Stimulated activated CD8-positive, alpha-beta memory T cell treated with anti-CD3 and anti-CD28 coated beads, Interleukin-12 subunit alpha, Interleukin-12 subunit beta, amount 100 ng/mL, for 24 hours (primary cell): Measurements from ENCODE around the gene CEP57.
A peak's percentile ranks its signal among the peaks of the same experiment; 100 is the strongest.

Experiments used
- DNase-seq: peaks from one replicate; pipeline ENCODE4 v3.0.0-alpha.2; 2020; ENCODE audit errors: extremely low read depth

The CEP57 gene

DNA sequence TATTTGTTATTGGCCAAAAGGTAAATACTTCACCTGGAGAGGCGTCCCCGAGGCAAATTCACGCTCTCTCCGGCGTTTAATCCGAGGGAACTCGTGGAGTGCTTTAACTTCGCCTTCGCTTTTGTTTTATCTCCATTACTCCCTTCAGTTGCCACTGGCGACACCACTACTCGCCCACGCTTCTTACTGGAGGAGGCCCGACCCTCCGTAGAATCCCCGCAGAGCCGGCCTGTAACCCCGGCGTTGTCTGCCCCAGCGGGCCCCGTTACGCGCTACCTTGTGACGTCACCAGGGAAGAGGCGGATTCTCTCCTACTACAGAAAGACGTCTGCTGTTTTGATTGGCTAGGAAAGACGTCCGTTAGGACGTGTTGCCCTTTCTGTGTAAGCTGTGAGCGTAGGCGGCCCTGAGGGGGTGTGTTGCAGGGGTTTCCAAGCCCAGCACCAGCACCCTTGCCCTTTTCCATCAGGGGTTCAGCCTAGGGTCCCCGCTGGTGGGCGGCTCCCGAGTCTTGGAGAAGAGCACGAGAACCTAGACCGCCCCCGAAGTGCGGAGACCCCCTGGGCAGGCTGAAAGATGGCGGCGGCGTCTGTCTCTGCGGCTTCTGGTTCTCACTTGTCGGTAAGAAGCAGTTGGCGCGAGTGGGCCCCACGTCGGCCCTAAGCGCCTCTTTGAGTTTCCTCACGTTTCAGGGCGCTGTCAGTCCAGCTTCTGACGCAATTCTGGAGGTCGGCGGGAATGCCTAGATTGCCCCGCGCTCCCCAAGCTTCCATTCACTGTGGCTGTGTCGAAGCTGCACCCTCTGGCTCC lies at the start of gene CEP57:
CEP57 (plus strand) TSS at position 376 of the 810 bp plus-strand sequence; CDS start at position 577, 201 bp downstream.
- peak; percentile 92 for DNase-seq

DNA sequence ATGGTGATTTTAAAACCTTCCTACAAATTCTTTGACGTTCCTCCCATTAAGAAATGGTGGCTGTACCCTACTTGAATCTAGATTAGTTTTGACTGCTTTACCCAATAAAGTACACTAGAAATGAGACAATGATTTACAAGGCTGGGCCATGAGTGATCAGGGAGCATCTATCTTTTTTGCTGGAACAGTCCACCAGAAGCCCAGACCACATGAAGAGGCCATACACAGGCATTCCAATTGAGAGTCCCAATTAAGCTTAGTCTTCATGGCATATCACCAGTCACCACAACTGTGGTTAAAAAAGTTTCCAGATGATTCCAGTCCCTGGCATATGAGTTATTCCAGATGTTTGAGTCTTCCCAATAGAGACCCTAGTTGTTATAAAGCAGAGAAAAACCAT lies 40.2 kb upstream of the CEP57 start:
- DNase-seq = no peak

DNA sequence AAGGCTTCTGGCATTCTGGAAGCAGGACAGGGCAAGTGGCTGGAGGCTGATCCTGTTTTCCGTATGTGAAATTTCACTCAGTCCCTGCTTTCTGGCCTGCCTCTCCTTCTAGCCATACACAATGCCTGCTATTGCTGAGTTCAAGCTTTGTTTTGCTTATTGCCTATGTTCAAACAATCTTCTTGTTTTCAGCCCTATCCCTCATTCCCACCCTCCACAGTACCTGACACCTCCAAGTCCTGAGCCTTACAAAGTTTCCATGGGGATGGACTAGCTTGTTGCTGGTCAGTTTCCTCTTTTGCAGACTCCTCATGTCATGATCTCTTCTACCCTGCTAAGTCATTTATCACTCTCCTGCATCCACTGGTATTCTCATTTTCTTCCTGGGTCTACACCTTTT lies 38.8 kb upstream of the CEP57 start:
- no peak for DNase-seq

DNA sequence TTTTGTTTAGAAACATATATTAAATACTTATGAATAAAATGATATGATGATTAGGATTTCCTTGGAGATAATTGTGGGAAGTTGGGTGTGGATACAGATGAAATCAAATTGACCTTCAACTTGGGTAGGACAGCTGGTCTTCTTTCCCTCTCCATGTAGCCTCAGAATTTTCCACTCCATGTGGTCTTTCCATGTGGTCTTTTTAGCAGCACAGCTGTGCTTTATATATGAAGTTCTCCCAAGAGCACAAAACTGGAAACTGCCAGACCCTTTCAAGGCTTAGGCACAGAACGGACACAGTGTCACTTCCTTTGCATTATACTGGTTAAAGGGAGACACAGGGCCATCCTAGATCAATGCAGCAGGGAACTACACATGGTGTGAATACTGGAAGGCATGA lies 29.4 kb upstream of the CEP57 start:
- no peak for DNase-seq

DNA sequence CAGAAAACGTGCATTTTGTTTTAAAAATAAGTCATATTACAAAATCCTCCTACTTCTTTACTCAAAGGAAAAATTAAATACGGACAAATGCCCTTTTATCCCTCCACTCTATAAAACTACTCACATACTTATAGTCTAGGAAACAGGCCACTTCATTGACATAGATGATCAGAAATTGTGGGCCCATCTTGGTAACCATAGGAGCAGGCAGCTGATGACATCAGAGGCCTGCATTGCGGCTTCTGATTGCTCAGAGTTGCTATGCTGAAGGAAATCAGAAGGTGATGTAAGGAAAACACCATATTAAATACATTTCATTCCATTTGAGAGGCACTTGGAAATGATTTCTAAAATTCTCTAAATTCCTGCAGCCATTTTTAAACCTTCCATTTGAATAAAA lies 27.8 kb upstream of the CEP57 start:
- no peak for DNase-seq

DNA sequence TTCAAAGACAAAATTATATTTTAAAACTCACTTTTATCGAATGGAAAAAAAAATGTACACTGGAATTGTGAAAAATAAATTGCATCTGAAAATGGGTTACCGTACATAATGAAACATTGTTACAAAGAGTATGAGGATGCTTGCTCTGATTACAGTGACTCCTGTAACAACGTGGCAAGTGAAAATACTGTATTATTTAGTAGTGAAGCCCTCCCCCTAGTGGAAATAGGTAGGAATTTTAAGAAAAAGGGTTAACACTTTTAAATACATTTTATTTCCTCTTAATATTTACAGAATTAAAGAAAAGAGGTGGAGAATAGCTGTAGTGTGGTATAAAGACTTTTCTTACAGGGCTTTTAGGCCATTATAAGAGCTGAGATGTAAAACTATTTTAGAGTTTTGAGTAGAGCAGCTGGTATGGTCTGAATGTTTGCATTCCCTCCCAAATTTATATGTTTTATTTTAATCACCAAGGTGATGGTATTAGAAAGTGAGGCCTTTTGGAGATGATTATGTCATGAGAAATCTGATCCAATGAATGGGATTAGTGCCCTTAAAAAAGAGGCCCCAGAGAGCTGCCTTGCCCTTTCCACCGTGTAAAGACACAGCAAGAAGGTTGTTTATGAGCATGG lies 25.9 kb upstream of the CEP57 start:
- DNase-seq = no peak

DNA sequence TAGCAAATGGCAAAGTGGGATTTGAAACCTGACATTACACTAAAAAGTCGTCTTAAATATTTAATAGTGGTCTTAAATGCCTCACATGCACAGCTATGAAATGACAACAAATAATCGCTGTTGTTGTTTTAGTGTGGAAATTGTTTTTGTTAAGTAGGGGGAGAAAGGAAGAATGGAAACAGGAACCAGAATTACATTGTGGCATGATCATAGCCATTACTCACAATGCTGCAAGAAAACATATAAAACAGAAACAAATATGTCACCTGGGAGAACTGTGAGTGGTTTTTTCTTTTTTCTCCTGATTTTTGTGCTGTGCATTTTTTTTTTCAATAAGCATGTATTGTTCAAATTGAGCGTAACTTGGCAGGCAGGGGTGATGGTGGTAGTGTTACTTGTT lies 23.6 kb upstream of the CEP57 start:
- no peak for DNase-seq

DNA sequence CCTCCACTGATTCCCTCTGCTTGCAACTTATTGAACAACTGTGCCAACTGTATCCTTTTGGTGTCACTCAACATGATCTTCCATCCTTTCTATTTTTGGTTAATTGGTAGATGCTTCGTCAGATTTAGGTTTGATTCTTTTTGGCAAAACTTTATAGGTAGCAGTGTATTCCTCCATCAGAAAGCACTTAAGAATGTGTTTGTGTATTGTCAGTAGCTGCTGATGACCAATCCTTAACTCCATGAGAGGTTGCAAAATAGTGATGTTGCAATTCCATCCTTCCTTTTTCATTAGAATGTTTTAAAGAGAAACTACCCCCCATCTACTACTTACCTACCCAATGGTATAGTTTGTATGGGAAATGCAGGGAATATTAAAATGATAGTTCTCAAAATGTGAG lies 22.8 kb upstream of the CEP57 start:
- no peak for DNase-seq

DNA sequence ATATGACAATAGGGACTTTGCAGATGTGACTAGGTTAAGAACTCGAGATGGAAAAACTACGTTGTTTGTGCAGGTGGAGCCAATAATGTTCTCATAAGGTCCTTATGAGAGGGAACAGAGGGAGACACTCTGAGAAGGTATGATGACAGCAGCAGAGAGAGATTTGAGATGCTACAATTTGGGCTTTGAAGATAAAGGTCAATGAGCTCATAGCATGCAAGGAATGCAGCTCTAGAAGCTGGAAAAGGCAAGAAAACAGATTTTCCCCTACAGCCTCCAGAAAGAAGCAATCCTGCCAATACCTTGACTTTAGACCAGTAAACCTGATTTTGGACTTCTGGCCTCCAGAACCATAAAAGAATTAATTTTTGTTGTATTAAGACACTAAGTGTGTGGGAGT lies 21.8 kb upstream of the CEP57 start:
- DNase-seq = no peak

DNA sequence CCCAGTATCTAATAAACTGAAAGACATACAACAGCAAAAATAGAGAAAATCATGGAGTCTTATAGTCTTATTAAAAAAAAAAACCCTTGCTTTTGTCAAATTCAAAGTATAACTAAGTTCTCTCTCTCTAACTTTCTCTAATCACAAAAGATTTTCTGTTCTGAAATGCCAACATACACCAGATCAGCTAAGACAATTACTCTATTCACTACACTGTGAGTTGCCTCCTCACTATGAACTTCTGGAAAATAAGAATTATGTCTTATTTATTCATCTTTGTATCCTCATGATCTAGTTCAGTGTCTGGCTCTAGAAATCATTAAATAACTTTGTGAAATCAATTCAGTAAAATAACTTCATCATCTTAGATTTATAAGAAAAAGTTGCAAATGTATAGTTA lies 13.4 kb upstream of the CEP57 start:
- no peak for DNase-seq

DNA sequence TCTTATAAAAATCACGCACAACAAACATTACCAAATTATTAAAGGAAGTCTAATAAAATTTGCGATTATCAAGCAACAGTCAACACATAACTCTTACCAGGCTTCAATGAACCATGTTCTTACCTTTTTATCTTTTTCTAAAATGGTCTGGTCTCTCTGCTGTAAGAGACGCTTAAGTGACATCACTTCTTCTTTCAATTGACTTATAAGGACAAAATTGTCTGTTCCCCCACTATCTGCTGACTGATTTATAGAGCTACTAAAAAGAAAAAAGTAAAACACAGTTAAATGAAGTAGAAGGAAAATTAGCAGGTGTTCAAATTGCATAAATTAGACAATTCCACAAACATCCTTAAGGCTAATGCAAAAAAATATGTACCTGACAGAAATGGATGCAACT lies 11.6 kb upstream of the CEP57 start:
- DNase-seq = no peak

DNA sequence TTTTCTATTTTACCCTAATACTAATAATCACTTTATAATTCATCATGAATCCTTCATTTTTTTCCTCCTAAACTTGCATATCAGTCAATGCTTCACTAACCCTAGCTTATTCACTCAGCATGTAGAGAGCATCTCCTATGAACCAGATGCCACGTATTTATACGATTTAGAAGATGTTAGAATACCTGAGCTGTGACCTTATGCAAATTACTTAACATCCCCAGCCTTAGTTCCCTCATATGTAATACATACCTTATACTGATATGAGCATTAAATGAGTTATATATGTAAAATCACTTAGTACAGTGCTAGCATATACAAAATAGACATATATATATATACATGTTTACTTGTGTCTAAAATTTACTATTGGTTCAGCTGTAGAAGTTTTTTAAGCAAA lies 9.8 kb upstream of the CEP57 start:
- DNase-seq = no peak

DNA sequence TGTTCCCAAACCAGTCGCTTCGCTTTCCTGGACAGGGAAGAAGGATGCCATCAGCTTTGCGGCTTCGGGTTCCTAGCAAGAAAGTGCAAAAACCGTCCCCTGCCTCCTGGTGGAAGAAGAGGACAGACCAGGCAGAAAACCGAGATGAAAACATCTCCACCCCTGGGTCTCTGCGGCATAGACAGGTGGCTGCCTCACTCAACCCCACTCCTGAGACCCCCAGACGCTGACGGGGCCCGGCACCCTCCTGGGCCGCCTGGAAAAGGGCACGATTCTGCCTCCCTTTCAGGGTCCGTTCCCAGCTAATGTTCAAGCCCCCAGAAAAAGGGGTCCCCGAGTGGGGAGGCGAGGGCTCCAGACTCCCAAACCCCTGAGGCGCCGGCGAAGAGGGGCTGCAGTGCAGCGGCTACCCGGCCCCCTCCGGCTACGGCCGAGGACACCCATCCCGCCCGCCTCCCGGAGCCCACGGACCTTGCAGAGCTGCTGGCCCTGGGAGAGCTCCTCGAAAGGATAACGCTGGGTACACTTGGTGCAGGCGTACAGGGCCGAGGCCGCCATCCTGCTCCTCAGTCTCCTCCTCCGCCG lies 1.3 kb upstream of the CEP57 start:
- DNase-seq = no peak

DNA sequence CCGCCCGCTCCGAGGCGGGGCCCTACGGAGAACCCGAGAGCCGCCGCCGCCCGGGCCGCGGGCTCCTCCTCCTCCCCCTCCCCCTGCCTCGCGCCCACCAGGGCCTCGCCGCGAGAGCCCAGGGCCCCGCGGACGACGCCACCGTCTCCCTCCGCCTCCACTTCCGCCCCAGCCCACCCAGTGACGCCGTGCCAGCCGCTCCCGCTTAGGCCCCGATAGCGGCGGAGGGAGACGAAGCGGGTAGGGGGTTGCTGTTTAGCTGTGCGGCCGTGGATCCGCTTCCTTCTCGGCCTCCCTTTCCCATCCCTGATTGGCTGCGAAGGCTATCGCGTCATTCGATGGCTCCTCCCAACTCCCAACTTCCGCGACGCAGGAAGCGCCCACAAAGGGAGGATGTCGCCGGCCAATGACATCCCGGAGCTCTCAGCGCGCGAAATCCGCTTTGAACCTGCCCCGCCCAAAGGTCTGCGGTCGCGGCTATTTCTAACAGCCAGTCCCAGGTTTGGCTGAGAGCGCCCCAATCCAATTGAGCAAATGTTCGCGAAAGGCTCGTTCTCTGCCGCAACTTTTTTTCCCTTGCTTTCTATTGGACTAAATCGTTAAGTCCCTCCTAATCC lies 684 bp upstream of the CEP57 start, which contains the start of gene FAM76B:
FAM76B (minus strand) TSS at position 277 of the 617 bp plus-strand sequence. CDS start 304 bp downstream, outside the sequence.
- DNase-seq = peak; percentile 88

DNA sequence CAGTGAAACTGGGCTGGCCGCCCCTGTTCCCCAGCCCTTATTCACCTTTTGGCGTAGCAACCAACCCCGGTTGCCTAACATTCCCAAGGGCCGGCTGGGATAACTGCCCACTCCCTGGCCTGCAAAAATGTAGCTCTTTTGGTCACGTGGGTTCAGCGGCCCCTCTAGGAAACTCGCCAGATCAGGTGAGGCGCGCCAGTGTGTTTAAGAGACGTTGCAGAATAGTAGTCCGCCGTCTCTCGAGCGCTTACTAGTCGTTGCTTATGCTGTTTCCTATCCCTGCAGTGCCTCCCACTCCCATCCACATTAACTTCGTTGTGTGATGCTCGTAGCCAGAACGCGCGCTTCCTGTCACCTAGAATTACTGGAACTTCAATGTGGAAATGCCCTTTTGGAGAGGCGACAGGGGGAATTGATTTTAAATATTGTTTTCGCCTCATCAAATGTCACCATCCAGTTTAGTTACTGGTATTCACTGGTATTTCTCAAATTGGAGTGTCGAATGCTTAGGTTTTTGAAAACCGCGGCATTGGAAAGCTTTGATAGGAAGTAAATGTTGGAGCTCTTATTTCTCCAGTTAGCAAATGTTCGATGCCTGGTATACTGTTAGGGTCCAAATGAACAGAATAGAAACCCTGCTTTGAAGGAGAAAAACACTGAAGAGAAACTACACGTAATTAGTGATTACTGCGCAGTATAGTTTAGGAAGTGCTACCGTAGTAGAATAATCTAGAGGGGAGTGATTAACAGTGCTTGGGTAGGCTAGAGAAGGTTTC lies 823 bp downstream of the CEP57 start:
- peak; percentile 14 for DNase-seq

DNA sequence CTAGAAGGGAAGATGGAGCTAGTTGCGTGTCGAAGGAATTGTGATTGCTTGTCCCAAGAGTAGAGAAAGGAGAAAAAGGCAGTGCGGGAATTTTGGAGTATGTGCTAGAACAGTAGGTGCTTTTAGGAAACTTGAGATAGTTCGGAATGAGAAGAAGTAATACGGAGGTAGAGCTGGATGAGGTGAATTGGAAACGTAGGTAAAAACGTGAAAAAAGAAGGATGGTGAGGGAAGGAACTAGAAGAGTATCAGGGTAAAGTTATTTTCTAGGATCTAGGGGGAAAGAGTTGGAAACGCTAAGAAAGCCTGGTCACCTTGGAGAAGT lies 1.4 kb downstream of the CEP57 start:
- DNase-seq = no peak

DNA sequence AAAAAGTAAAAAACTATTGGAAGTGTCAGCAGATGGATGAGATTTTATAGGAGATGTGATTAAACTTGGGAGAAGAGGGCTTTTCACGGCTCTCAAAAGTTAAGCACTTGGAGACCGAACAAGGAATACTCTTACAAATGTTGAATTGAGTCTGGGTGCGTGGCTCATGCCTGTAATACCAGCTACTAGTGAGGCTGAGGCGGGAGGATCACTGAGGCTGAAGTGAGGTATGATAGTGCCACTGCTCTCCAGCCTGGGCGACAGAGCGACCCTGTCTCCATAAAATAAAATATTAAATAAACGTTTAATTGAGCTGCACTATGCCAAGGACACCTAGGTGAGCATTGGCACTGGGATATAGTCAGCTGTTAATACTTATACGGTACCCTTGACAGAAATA lies 1.9 kb downstream of the CEP57 start:
- DNase-seq = no peak

DNA sequence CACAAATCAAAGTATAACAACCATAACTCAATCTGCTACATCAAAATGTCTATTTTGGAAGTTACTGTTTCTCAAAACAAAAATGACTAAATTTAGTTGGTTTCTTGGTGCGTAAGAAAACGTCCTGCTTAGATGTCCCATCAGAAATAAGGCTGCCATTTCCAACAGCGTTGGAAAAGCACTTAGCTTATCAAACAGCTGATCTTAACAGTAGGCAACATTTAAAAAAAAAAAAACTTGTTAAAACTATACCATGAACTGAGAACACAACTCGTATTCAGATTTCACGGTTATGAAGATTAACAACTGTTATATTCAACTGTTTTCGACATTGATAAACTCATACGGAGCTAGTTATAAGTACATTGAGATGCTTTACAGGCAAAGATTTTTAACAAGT lies 2.4 kb downstream of the CEP57 start:
- no peak for DNase-seq

DNA sequence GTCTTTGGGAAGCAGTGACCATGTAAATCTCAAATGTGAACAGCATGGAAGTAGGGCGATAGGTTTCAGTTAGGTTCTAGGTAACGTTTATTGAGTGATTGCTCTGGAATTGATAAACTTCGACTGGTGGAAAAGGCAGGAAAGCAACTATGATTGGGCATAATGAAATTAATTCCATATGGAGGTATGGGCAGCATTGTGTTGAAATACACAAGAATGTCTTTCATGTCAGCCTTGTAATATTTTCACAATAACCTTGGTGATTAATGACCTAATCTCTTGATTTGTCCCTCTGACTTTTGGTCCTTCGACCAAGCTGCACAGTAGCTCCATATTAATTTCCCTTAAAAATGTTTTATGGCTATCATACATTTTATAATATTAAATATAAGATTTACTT lies 2.8 kb downstream of the CEP57 start:
- no peak for DNase-seq

DNA sequence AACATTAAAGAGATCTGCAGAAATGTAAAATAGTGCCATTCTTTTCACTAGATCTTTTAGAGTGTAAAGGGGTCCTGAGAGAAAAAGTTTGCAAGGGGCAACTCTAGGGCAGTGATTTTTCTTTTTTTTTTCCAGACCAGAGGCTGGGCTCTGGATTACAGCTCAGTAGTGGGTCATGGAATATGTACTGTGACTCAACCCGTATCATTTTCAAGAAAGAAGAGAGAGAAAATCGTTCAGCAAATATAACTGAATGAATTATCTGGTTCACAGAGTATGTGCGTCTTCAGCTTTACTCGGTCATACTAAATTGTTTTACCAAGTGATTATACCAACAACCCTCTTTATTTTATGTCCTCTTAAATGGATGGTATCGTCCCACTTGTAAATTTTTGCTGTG lies 3.8 kb downstream of the CEP57 start:
- DNase-seq = no peak

DNA sequence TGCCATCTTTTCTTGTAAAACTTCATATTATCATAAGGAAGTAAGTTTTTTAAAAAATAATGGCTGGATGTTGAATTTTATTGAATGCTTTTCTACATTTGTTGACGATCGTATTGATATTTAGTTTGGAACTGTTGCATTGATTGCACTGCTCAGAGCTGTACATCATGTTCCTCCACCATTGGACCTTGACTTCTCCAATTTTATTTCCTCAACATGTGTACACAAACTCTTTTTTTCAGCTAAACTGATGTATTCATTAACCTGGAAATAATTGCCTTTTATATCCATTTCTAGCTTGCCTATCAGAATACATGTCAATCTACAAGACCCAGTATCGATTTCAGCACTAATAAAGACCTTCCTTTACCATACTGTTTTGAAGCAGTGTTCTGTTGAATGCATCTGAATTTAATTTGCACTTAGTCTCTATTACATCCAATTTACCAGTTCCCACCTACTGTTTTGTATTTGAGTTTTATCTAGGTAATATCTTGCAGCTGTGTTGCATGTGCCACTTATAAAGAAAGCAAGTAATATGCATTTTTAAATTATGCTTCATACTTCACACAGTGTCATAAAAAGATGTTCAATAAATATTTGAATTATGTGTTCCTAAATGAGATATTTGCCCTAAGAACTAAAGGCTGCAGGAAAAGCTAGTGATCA lies 5.5 kb downstream of the CEP57 start:
- no peak for DNase-seq
